ENCODE measurements around the gene B4GALT5.

The B4GALT5 gene

GRCh38 chr20:49690899-49691620 lies 22.6 kb downstream of the B4GALT5 start:
- in situ Hi-C loops (cut with HindIII; ENCODE audit: low sequenced_read_pairs): no loop called here
- H3K4me3 ChIP-seq (ENCODE audit: low read depth, low read length): no peak overlapping the region
- no peak for TF ChIP-seq CTCF (IDR thresholded peaks at IDR 0.05; ENCODE audit: low read depth, low read length)
- DNase-seq (ENCODE audit: low read depth, low spot score): peak; percentile 42

GRCh38 chr20:49687595-49688567 lies 25.8 kb downstream of the B4GALT5 start:
- in situ Hi-C loops (cut with HindIII; ENCODE audit: low sequenced_read_pairs): no loop called here
- H3K4me3 ChIP-seq (ENCODE audit: low read depth, low read length): no peak overlapping the region
- TF ChIP-seq CTCF (IDR thresholded peaks at IDR 0.05; ENCODE audit: low read depth, low read length): no peak
- no peak for DNase-seq (ENCODE audit: low read depth, low spot score)

- in situ Hi-C loops (cut with HindIII; ENCODE audit: low sequenced_read_pairs): no loop called here
- peak; percentile 67 for DNase-seq (ENCODE audit: low read depth, low spot score)
- H3K4me3 ChIP-seq (ENCODE audit: low read depth, low read length): no peak overlapping the region
- no peak for TF ChIP-seq CTCF (IDR thresholded peaks at IDR 0.05; ENCODE audit: low read depth, low read length)
Measured at GRCh38 chr20:49685809-49686208, 27.9 kb downstream of the B4GALT5 start.

GRCh38 chr20:49685161-49685601 lies 28.5 kb downstream of the B4GALT5 start:
- no peak overlapping the region for H3K4me3 ChIP-seq (ENCODE audit: low read depth, low read length)
- peak; percentile 50 for DNase-seq (ENCODE audit: low read depth, low spot score)
- no peak for TF ChIP-seq CTCF (IDR thresholded peaks at IDR 0.05; ENCODE audit: low read depth, low read length)
- in situ Hi-C loops (cut with HindIII; ENCODE audit: low sequenced_read_pairs): no loop called here

GRCh38 chr20:49684335-49684997 lies 29.2 kb downstream of the B4GALT5 start:
- DNase-seq (ENCODE audit: low read depth, low spot score): no peak
- H3K4me3 ChIP-seq (ENCODE audit: low read depth, low read length): no peak overlapping the region
- in situ Hi-C loops (cut with HindIII; ENCODE audit: low sequenced_read_pairs): no loop called here
- TF ChIP-seq CTCF (IDR thresholded peaks at IDR 0.05; ENCODE audit: low read depth, low read length): no peak

- H3K4me3 ChIP-seq (ENCODE audit: low read depth, low read length): no peak overlapping the region
- no peak for DNase-seq (ENCODE audit: low read depth, low spot score)
- in situ Hi-C loops (cut with HindIII; ENCODE audit: low sequenced_read_pairs): no loop called here
- TF ChIP-seq CTCF (IDR thresholded peaks at IDR 0.05; ENCODE audit: low read depth, low read length): no peak
Measured at GRCh38 chr20:49682798-49683197, 30.9 kb downstream of the B4GALT5 start.
